Renal pelvis (tissue), 4 donors: Measurements from ENCODE around the gene AARS2. TPM values are rescaled to one million over a fixed set of nuclear protein-coding genes. Genes with fewer than 3 reads are reported as not detected.

Experiments used
- DNase-seq: peaks from one replicate; pipeline ENCODE4 v3.0.0-alpha.2; 2013
- polyA plus RNA-seq, 3 donors: library from polyadenylated mRNA; unstranded; fragments of 120-200 nt; gene quantifications; one replicate each; pipeline ENCODE4 v1.2.1, GENCODE V29; 2013; ENCODE audit not compliant: insufficient read length in 3 of 3

The AARS2 gene
- polyA plus RNA-seq, 3 donors = 17.0 to 21.9 (median 19.5) TPM

GRCh38 chr6:44301782-44302564, 11.2 kb downstream of the AARS2 start:
- DNase-seq = no peak

- no peak for DNase-seq
These were observed 12.0 kb downstream of the AARS2 start for GRCh38 chr6:44301106-44301505.

GRCh38 chr6:44300292-44300823, 12.8 kb downstream of the AARS2 start:
- DNase-seq = no peak

- no peak for DNase-seq
These were observed 14.3 kb downstream of the AARS2 start for GRCh38 chr6:44298864-44299263.

- DNase-seq = no peak
These were observed 14.9 kb downstream of the AARS2 start for GRCh38 chr6:44298055-44298803.

GRCh38 chr6:44297063-44298038, 15.8 kb downstream of the AARS2 start:
- peak; percentile 51 for DNase-seq

GRCh38 chr6:44294832-44295791, 18.0 kb downstream of the AARS2 start:
- no peak for DNase-seq

- DNase-seq = no peak
These were observed 20.3 kb downstream of the AARS2 start for GRCh38 chr6:44292661-44293365.

GRCh38 chr6:44291841-44292240, 21.3 kb downstream of the AARS2 start:
- DNase-seq = no peak

GRCh38 chr6:44289726-44290260, 23.4 kb downstream of the AARS2 start:
- DNase-seq = no peak

GRCh38 chr6:44286747-44287146, 26.4 kb downstream of the AARS2 start:
- DNase-seq = no peak

- DNase-seq = no peak
These were observed 26.9 kb downstream of the AARS2 start for GRCh38 chr6:44286285-44286565.

GRCh38 chr6:44285552-44286284, 27.4 kb downstream of the AARS2 start:
- no peak for DNase-seq

GRCh38 chr6:44284867-44285266, 28.3 kb downstream of the AARS2 start:
- DNase-seq = no peak

- no peak for DNase-seq
These were observed 29.0 kb downstream of the AARS2 start for GRCh38 chr6:44284121-44284520.

GRCh38 chr6:44278774-44279697, 34.1 kb downstream of the AARS2 start:
- DNase-seq = no peak

GRCh38 chr6:44278315-44278714, 34.8 kb downstream of the AARS2 start:
- no peak for DNase-seq

GRCh38 chr6:44277763-44278162, 35.4 kb downstream of the AARS2 start:
- no peak for DNase-seq
